Brain microvascular endothelial cell (primary cell): ENCODE results near the gene KCNT1.
A peak's percentile ranks its signal among the peaks of the same experiment; 100 is the strongest.

Experiments
- DNase-seq: peaks from one replicate; pipeline ENCODE4 v3.0.0-alpha.2; 2020
- H3K27ac ChIP-seq: fragments of 250-450 bp; sonication (Bioruptor Pico); 2 replicates; pipeline ENCODE4 v1.5.1; 2020; ENCODE audit warnings: mild to moderate bottlenecking, moderate library complexity
- H3K27me3 ChIP-seq: fragments of 250-450 bp; sonication (Bioruptor Pico); replicated peaks from 2 replicates; pipeline ENCODE4 v1.5.1; 2020; ENCODE audit warnings: mild to moderate bottlenecking
- H3K36me3 ChIP-seq: fragments of 250-450 bp; sonication (Bioruptor Pico); replicated peaks from 2 replicates; pipeline ENCODE4 v1.5.1; 2020; ENCODE audit warnings: mild to moderate bottlenecking
- H3K4me3 ChIP-seq: 2 replicates; pipeline ENCODE4 v1.5.1; 2011; ENCODE audit warnings: low read depth, mild to moderate bottlenecking, control low read depth, low read length, moderate library complexity
- in situ Hi-C: cut with HindIII; loops from 2 replicates; pipeline ENCODE4 v1.10.0; 2017; ENCODE audit warnings: low sequenced_read_pairs, low pct_ligation_motif_present
- TF ChIP-seq, protein P1 (sequence below): IDR thresholded peaks from 2 replicates; pipeline ENCODE4 v1.5.1; 2011; ENCODE audit warnings: low read depth, mild to moderate bottlenecking, moderate library complexity, low read length, control low read depth, inconsistent platforms; ENCODE audit errors: missing control alignments

The KCNT1 gene

DNA sequence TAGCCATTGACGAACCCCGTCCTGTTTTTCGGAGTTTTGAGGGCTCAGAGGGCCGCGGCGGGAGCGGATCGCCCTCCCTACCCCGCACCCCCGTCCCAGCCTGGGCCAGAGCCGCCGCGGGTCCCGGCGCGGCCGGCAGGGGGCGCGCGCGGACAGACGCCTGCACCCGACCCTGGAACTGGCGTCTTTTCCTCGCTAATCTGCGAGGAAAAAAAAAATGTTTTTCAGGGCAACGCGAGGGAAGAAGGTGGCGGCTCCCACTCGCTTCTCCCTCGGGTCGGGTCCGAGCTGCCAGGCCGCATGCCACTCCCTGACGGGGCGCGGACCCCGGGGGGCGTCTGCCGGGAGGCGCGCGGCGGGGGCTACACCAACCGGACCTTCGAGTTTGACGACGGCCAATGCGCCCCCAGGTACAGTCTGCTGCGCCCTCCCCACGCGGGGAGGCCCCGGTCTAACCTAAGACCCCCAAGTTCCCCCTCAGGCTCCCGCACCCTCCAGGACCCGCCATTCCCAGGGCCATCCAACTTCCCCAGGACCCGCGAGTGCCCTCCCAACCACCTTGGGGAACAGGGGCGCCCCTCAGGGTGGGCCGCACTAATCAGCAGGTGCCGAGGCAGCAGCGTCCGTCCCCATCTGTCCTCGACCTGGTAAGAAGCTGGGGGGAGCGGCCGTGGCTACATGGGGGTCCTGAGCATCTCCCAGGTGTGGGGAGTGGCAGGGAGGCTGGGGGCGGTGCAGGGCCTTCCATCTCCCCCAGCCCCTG is at the start of gene KCNT1:
TSS of gene KCNT1 (plus strand) at position 227 of the 763 bp plus-strand sequence. CDS start at position 301, 74 bp downstream.
- in situ Hi-C loops: no loop called here
- H3K36me3 ChIP-seq: no peaks in the 10 kb centered on the region
- TF ChIP-seq, protein P1, sequence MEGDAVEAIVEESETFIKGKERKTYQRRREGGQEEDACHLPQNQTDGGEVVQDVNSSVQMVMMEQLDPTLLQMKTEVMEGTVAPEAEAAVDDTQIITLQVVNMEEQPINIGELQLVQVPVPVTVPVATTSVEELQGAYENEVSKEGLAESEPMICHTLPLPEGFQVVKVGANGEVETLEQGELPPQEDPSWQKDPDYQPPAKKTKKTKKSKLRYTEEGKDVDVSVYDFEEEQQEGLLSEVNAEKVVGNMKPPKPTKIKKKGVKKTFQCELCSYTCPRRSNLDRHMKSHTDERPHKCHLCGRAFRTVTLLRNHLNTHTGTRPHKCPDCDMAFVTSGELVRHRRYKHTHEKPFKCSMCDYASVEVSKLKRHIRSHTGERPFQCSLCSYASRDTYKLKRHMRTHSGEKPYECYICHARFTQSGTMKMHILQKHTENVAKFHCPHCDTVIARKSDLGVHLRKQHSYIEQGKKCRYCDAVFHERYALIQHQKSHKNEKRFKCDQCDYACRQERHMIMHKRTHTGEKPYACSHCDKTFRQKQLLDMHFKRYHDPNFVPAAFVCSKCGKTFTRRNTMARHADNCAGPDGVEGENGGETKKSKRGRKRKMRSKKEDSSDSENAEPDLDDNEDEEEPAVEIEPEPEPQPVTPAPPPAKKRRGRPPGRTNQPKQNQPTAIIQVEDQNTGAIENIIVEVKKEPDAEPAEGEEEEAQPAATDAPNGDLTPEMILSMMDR: peak; percentile 49
- peak within 1 kb of the TSS; percentile 9 for H3K4me3 ChIP-seq
- no peak within 1 kb of the TSS for H3K27ac ChIP-seq
- peaks cover 3% of the 10 kb centered on the region for H3K27me3 ChIP-seq
- DNase-seq: peak; percentile 10

DNA sequence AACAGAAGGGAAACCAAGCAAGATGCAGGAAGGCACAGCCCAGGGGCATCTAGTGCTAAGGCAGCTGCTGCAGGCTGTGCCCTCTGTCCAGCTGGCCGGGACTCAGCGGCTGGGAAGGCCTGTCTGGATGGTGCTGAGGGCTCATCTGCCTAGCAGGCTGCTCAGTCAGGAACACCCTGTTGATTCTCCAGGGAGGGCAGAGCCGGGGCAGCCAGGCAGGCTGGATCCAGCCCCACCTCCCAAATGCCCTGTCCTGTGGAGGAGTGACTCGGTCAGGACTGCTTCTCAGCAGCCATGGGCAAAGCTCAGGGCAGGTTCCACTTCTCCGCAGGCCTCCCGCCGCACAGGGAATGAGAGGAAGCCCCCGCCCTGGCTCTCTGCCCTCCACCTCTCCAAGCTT is 46.7 kb upstream of the KCNT1 start:
- no peaks in the 10 kb centered on the region for H3K36me3 ChIP-seq
- H3K4me3 ChIP-seq: no peak overlapping the region
- no peaks in the 10 kb centered on the region for H3K27me3 ChIP-seq
- TF ChIP-seq, protein P1: no peak
- DNase-seq: no peak
- in situ Hi-C loops: no loop called here
- no peak overlapping the region for H3K27ac ChIP-seq

DNA sequence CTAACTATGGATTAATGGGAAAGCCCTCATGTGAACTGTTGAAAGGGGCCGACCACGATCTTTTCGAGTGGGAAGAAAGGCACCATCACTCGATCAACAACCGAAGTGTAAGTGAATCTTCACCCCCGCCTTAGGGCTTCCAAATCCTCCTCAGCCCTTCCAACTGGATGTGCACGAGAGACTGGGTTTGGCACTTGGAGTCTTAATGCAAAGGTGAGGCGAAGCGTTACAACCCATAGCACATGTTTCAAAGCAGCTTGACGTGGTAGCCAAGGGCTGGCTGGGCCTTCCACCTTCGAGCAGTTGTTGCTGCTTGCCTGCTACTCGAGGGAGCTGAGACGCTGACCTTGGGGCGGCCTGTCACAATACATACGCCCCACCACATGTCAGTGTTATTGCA is 44.6 kb upstream of the KCNT1 start:
- Histone ChIP-seq H3K27ac (no peak overlapping the region), H3K27me3 (no peaks in the 10 kb centered on the region), H3K36me3 (no peaks in the 10 kb centered on the region), H3K4me3 (no peak overlapping the region)
- TF ChIP-seq, protein P1: no peak
- in situ Hi-C loops: no loop called here
- DNase-seq: no peak

DNA sequence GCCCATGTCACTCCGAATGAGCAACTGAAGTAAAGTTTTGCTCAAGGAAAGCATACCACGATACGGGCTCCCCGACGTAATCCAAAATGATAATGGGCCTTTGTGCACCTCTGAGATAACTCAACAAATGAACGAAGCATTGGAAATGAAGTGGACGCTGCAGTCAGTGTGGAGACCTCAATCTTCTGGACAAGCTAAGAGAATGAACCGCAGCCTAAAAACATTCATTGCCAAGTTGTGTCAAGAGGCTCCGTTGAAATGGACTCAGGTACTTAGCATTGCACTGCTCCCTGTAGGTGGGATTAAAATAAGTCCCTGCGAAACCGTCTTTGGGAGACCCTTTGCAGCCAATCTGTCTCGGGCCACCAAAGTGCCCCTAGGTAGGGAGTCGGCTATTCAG is 42.7 kb upstream of the KCNT1 start:
- no peaks in the 10 kb centered on the region for H3K36me3 ChIP-seq
- in situ Hi-C loops: no loop called here

DNA sequence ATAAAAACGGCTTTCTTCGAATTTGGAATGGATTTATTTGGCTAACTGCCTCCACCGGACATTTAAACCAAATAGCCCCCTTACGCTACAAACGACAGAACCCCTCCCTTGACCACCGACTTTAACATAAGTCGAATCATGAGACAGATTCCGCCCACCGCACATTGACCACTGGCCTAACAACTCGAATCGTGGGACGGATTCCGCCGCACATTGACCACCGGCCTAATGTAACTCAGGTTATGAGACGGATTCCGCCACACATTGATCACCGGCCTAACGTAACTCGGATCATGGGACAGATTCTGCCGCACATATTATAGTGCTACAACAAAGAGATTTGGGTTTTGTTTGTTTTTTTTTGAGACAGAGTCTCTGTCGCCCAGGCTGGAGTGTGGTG is 41.6 kb upstream of the KCNT1 start:
- DNase-seq: no peak
- no peak overlapping the region for H3K27ac ChIP-seq
- H3K4me3 ChIP-seq: no peak overlapping the region
- no peaks in the 10 kb centered on the region for H3K36me3 ChIP-seq
- TF ChIP-seq, protein P1: no peak
- in situ Hi-C loops: no loop called here
- no peaks in the 10 kb centered on the region for H3K27me3 ChIP-seq

More for the DNA sequence above, 42.7 kb upstream of the KCNT1 start:
- no peak for DNase-seq
- H3K4me3 ChIP-seq: no peak overlapping the region
- no peak overlapping the region for H3K27ac ChIP-seq
- H3K27me3 ChIP-seq: no peaks in the 10 kb centered on the region
- TF ChIP-seq, protein P1: no peak
